CD4-positive, alpha-beta T cell treated with Interleukin-15 for 4 hours (primary cell): Measurements from ENCODE around the gene GATA5.

ENCODE experiments used
- DNase-seq: peaks from one replicate; pipeline ENCODE4 v3.0.0-alpha.2; 2020; ENCODE audit warnings: low spot score

The GATA5 gene

GRCh38 chr20:62454904-62455636, 20.7 kb downstream of the GATA5 start:
- no peak for DNase-seq

- no peak for DNase-seq
Measured at GRCh38 chr20:62453186-62453808, 22.5 kb downstream of the GATA5 start.

- no peak for DNase-seq
Measured at GRCh38 chr20:62452475-62453095, 23.2 kb downstream of the GATA5 start.

GRCh38 chr20:62451970-62452369, 23.8 kb downstream of the GATA5 start:
- no peak for DNase-seq

- DNase-seq: no peak
Measured at GRCh38 chr20:62451156-62451767, 24.5 kb downstream of the GATA5 start.

GRCh38 chr20:62449951-62450691, 25.7 kb downstream of the GATA5 start:
- no peak for DNase-seq

- no peak for DNase-seq
Measured at GRCh38 chr20:62448788-62449187, 27.0 kb downstream of the GATA5 start.

- DNase-seq: no peak
Measured at GRCh38 chr20:62448038-62448437, 27.8 kb downstream of the GATA5 start.

- DNase-seq: no peak
Measured at GRCh38 chr20:62446888-62447869, 28.6 kb downstream of the GATA5 start.

GRCh38 chr20:62446481-62446880, 29.3 kb downstream of the GATA5 start:
- no peak for DNase-seq

- DNase-seq: no peak
Measured at GRCh38 chr20:62445553-62446340, 30.0 kb downstream of the GATA5 start.

- no peak for DNase-seq
Measured at GRCh38 chr20:62444286-62444685, 31.5 kb downstream of the GATA5 start.

GRCh38 chr20:62441987-62442539, 33.7 kb downstream of the GATA5 start:
- DNase-seq: no peak

GRCh38 chr20:62439218-62439617, 36.6 kb downstream of the GATA5 start:
- DNase-seq: no peak

GRCh38 chr20:62437927-62438326, 37.9 kb downstream of the GATA5 start:
- no peak for DNase-seq

GRCh38 chr20:62437496-62437895, 38.3 kb downstream of the GATA5 start:
- DNase-seq: no peak

- no peak for DNase-seq
Measured at GRCh38 chr20:62436692-62437091, 39.1 kb downstream of the GATA5 start.

GRCh38 chr20:62433658-62434497, 41.9 kb downstream of the GATA5 start:
- DNase-seq: no peak

- DNase-seq: no peak
Measured at GRCh38 chr20:62430866-62431447, 44.8 kb downstream of the GATA5 start.
